Liver (tissue), 9 donors: Measurements from ENCODE around the gene RAD50. TPM values are rescaled to one million over a fixed set of nuclear protein-coding genes. Genes with fewer than 3 reads are reported as not detected.

ENCODE experiments used
- DNase-seq: peaks from one replicate; pipeline ENCODE4 v3.0.0-alpha.2; 2017; ENCODE audit warnings: low spot score
- H3K27ac ChIP-seq, 2 donors: one replicate each; pipeline ENCODE4 v1.7.0; 2013; ENCODE audit warnings: inconsistent platforms in 2 of 2, low read length in 2 of 2, control low read depth in 1 of 2, low read depth in 1 of 2, mild to moderate bottlenecking in 1 of 2
- H3K27me3 ChIP-seq, 4 donors: one replicate each; pipeline versions ENCODE4 v1.6.1 to v1.7.0; 2013; ENCODE audit warnings: low read length in 3 of 4, inconsistent platforms in 1 of 4, mild to moderate bottlenecking in 1 of 4, moderate library complexity in 1 of 4; ENCODE audit not compliant: control insufficient read depth in 4 of 4, insufficient read depth in 4 of 4
- H3K36me3 ChIP-seq, 4 donors: one replicate each; pipeline versions ENCODE4 v1.6.1 to v1.7.0; 2013; ENCODE audit warnings: low read length in 3 of 4, mild to moderate bottlenecking in 3 of 4, low read depth in 1 of 4, moderate library complexity in 1 of 4; ENCODE audit not compliant: control insufficient read depth in 4 of 4, insufficient read depth in 3 of 4
- H3K4me1 ChIP-seq, 4 donors: one replicate each; pipeline versions ENCODE4 v1.6.1 to v1.7.0; 2013; ENCODE audit warnings: low read length in 3 of 4, mild to moderate bottlenecking in 3 of 4, moderate library complexity in 1 of 4; ENCODE audit not compliant: control insufficient read depth in 4 of 4, insufficient read depth in 4 of 4
- H3K4me3 ChIP-seq, 3 donors: one replicate each; pipeline versions ENCODE4 v1.6.1 to v1.7.0; 2013; ENCODE audit warnings: low read length in 3 of 3, control low read depth in 1 of 3, low read depth in 1 of 3, mild to moderate bottlenecking in 1 of 3
- H3K9ac ChIP-seq, 2 donors: one replicate each; pipeline ENCODE4 v1.7.0; 2013; ENCODE audit warnings: low read length in 2 of 2, mild to moderate bottlenecking in 2 of 2, moderate library complexity in 2 of 2, control low read depth in 1 of 2, low read depth in 1 of 2
- H3K9me3 ChIP-seq, 4 donors: one replicate each; pipeline versions ENCODE4 v1.6.1 to v1.7.0; 2013; ENCODE audit warnings: low read length in 3 of 4; ENCODE audit not compliant: control insufficient read depth in 4 of 4
- EGR1 ChIP-seq, 2 donors: IDR thresholded peaks; 2 replicates each; pipeline ENCODE4 v1.6.1; 2016 to 2018; ENCODE audit warnings: antibody characterized with exemption in 2 of 2, low read depth in 2 of 2
- FOXA1 ChIP-seq: IDR thresholded peaks from 2 replicates; pipeline ENCODE4 v1.6.1; 2016; ENCODE audit warnings: antibody characterized with exemption
- FOXA2 ChIP-seq: IDR thresholded peaks from 2 replicates; pipeline ENCODE4 v1.6.1; 2016; ENCODE audit warnings: antibody characterized with exemption
- RAD21 ChIP-seq, 2 donors: IDR thresholded peaks; 2 replicates each; pipeline ENCODE4 v1.6.1; 2016; ENCODE audit warnings: antibody characterized with exemption in 2 of 2, mild to moderate bottlenecking in 2 of 2
- RXRA ChIP-seq, 2 donors: IDR thresholded peaks; 2 replicates each; pipeline ENCODE4 v1.6.1; 2017 to 2018; ENCODE audit warnings: antibody characterized with exemption in 2 of 2, mild to moderate bottlenecking in 1 of 2
- SP1 ChIP-seq: IDR thresholded peaks from 2 replicates; pipeline ENCODE4 v1.6.1; 2018; ENCODE audit warnings: antibody characterized with exemption, mild to moderate bottlenecking
- YY1 ChIP-seq: IDR thresholded peaks from 2 replicates; pipeline ENCODE4 v1.6.1; 2016; ENCODE audit warnings: antibody characterized with exemption, mild to moderate bottlenecking
- WGBS: extraction: QIAGEN DNeasy Blood & Tissue Kit; methylation state at CpG from one replicate; pipeline ENCODE4 v1.1.7; 2013; 5-methylcytosine and 5-hydroxymethylcytosine counted together
- polyA plus RNA-seq, 2 donors: library from polyadenylated mRNA; stranded (reverse) in 1 of 2; unstranded in 1 of 2; fragments of 200-250 nt in 1 of 2; fragments of >200 nt in 1 of 2; fragmentation: Nextera tagmentation in 1 of 2; extraction: Ambion mirVana in 1 of 2; gene quantifications; one replicate each; pipeline versions ENCODE4 v1.2.1 to v1.2.3, GENCODE V29; 2013 to 2015
- total RNA-seq, 2 donors: library from RNA; depleted of rRNA; stranded (reverse); fragments of >200 nt; gene quantifications; one replicate each; pipeline ENCODE4 v1.2.3, GENCODE V29; 2014
- TF ChIP-seq, protein P1 (sequence below): IDR thresholded peaks from 2 replicates; pipeline ENCODE4 v1.6.1; 2016; ENCODE audit warnings: antibody characterized with exemption, mild to moderate bottlenecking
- TF ChIP-seq, protein P2 (sequence below): fragments of 150-350 bp; IDR thresholded peaks from 2 replicates; pipeline ENCODE4 v1.5.1; 2017; ENCODE audit warnings: improper control_type of control experiment, low read depth, low read length; ENCODE audit not compliant: missing input control
- TF ChIP-seq, protein P3 (sequence below): IDR thresholded peaks from 2 replicates; pipeline ENCODE4 v1.6.1; 2016; ENCODE audit warnings: antibody characterized with exemption
- TF ChIP-seq, protein P4 (sequence below): IDR thresholded peaks from 2 replicates; pipeline ENCODE4 v1.6.1; 2016; ENCODE audit warnings: antibody characterized with exemption
- TF ChIP-seq, protein P5 (sequence below): IDR thresholded peaks from 2 replicates; pipeline ENCODE4 v1.6.1; 2016; ENCODE audit warnings: antibody characterized with exemption
- donor health status: healthy.
- donor health status: healthy.
- donor health status: healthy.
- donor health status: healthy.
- donor health status: healthy.

RAD50 gene
- total and polyA plus RNA-seq, 4 donors, result 6.1 to 18.7 (median 14.9) TPM

DNA sequence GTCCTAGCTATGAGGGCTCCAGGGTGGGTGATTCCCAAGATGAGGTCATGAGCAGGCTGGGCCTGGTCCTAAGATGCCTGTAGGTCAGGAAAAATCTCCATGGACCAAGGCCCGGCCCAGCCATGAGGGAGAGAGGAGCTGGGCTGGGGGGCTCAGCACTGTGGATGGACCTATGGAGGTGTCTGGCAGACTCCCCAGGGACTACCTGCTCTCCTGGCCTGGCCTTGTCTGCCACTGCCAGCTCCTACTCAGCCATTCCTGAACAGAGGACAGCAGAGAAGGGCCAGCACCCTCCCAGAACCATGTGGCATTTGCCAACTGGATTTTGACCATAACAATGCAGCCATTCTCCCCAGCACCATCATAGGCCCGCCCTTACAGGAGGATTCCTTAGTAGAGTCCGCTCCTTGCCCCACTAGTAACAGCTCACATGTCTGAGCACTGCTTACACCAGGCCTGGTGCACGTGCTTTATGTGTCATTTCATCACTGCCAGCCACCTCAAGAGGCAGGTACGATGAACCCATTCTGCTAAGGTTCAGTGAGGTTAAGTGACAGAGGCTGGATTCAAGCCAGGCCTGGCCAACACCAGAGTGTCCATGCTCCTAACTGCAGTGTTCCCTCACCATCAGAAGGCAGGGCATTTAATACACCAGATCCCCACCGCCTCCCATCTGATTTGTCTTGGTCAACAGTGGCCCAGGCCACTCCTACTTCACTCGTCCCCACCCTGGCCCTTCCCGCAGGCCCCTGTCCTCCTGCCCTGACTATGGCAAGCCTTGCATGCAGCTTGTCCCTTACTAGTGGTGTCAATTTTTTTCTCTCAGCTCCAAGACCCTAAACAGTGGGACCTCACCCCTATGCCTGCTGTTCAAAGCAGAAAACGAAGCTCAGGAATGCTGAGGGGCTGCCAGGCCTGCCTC is 101.9 kb downstream of the RAD50 start:
- Histone ChIP-seq H3K27me3 (peaks cover 0 to 6% (median 2%) of the 10 kb centered on the region in 4 donors), H3K9ac (no peak overlapping the region), H3K4me1 (peaks cover 0 to 12% (median 6%) of the 10 kb centered on the region in 4 donors), H3K27ac (no peak overlapping the region), H3K4me3 (no peak overlapping the region), H3K9me3 (no peaks in the 10 kb centered on the region), H3K36me3 (no peaks in the 10 kb centered on the region)
- peak; percentile 31 for DNase-seq
- TF ChIP-seq FOXA1, result no peak
- TF ChIP-seq, protein P1, sequence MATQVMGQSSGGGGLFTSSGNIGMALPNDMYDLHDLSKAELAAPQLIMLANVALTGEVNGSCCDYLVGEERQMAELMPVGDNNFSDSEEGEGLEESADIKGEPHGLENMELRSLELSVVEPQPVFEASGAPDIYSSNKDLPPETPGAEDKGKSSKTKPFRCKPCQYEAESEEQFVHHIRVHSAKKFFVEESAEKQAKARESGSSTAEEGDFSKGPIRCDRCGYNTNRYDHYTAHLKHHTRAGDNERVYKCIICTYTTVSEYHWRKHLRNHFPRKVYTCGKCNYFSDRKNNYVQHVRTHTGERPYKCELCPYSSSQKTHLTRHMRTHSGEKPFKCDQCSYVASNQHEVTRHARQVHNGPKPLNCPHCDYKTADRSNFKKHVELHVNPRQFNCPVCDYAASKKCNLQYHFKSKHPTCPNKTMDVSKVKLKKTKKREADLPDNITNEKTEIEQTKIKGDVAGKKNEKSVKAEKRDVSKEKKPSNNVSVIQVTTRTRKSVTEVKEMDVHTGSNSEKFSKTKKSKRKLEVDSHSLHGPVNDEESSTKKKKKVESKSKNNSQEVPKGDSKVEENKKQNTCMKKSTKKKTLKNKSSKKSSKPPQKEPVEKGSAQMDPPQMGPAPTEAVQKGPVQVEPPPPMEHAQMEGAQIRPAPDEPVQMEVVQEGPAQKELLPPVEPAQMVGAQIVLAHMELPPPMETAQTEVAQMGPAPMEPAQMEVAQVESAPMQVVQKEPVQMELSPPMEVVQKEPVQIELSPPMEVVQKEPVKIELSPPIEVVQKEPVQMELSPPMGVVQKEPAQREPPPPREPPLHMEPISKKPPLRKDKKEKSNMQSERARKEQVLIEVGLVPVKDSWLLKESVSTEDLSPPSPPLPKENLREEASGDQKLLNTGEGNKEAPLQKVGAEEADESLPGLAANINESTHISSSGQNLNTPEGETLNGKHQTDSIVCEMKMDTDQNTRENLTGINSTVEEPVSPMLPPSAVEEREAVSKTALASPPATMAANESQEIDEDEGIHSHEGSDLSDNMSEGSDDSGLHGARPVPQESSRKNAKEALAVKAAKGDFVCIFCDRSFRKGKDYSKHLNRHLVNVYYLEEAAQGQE, result no peak
- TF ChIP-seq, protein P2, sequence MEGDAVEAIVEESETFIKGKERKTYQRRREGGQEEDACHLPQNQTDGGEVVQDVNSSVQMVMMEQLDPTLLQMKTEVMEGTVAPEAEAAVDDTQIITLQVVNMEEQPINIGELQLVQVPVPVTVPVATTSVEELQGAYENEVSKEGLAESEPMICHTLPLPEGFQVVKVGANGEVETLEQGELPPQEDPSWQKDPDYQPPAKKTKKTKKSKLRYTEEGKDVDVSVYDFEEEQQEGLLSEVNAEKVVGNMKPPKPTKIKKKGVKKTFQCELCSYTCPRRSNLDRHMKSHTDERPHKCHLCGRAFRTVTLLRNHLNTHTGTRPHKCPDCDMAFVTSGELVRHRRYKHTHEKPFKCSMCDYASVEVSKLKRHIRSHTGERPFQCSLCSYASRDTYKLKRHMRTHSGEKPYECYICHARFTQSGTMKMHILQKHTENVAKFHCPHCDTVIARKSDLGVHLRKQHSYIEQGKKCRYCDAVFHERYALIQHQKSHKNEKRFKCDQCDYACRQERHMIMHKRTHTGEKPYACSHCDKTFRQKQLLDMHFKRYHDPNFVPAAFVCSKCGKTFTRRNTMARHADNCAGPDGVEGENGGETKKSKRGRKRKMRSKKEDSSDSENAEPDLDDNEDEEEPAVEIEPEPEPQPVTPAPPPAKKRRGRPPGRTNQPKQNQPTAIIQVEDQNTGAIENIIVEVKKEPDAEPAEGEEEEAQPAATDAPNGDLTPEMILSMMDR, result no peak
- no peak for TF ChIP-seq YY1
- TF ChIP-seq, protein P3, sequence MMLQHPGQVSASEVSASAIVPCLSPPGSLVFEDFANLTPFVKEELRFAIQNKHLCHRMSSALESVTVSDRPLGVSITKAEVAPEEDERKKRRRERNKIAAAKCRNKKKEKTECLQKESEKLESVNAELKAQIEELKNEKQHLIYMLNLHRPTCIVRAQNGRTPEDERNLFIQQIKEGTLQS, result no peak
- no peak for TF ChIP-seq EGR1 (IDR thresholded peaks at IDR 0.05; ENCODE audit: low read depth in 2 of 2)
- TF ChIP-seq, protein P4, sequence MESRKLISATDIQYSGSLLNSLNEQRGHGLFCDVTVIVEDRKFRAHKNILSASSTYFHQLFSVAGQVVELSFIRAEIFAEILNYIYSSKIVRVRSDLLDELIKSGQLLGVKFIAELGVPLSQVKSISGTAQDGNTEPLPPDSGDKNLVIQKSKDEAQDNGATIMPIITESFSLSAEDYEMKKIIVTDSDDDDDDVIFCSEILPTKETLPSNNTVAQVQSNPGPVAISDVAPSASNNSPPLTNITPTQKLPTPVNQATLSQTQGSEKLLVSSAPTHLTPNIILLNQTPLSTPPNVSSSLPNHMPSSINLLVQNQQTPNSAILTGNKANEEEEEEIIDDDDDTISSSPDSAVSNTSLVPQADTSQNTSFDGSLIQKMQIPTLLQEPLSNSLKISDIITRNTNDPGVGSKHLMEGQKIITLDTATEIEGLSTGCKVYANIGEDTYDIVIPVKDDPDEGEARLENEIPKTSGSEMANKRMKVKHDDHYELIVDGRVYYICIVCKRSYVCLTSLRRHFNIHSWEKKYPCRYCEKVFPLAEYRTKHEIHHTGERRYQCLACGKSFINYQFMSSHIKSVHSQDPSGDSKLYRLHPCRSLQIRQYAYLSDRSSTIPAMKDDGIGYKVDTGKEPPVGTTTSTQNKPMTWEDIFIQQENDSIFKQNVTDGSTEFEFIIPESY, result no peak
- TF ChIP-seq, protein P5, sequence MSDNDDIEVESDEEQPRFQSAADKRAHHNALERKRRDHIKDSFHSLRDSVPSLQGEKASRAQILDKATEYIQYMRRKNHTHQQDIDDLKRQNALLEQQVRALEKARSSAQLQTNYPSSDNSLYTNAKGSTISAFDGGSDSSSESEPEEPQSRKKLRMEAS, result no peak
- TF ChIP-seq SP1, result no peak
- no peak for TF ChIP-seq FOXA2
- no peak for TF ChIP-seq RXRA (IDR thresholded peaks at IDR 0.05)
- TF ChIP-seq RAD21 (IDR thresholded peaks at IDR 0.05), result no peak
- WGBS, result 88% methylated on average over 9 of the region's 9 CpGs
